Measurements from ENCODE around the gene RTN4RL1.

Gene RTN4RL1

DNA sequence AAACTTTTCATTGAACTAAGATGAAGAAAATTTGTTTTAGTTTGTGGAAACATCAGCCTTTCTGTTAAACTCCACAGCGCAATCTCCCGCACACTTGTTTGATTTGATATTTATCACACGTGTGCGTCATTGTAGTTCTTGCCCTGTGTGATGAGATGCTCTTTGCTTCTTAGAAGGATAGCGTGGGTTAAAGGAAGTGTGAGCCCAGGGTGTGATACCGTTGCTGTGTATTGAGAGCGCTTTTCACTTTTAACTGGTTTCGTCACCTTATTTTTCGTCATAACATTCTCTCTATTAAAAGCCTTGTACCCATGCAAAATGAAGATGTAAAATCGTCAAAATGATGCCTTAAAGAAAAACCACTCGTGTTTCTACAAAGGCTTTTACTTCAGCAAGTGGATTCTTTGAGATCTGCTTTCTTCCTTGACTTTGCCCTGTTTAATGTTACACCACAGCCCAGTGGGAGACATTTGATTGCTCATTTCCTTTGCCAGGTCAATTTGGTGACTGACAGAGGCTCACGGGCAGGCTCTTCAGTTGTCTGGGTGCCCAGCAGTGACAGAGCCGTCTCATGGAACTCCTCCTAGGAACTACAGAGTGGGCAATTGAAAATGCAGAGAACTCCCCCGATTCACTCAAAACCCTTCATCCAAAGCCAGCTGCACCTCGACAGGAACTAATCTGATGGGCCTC lies 134.2 kb downstream of the RTN4RL1 start:
- Histone ChIP-seq H4K20me1 (ENCODE audit: insufficient read depth, low read length, poor library complexity, severe bottlenecking) (no peaks in the 10 kb centered on the region), H2AFZ (ENCODE audit: low read length) (no peak overlapping the region), H3F3A (ENCODE audit: low read depth) (no peaks in the 10 kb centered on the region), H3K4me2 (ENCODE audit: low read depth, low read length, poor library complexity, severe bottlenecking) (no peak overlapping the region), H3K9me2 (replicated peaks; ENCODE audit: low read depth, low read length) (no peaks in the 10 kb centered on the region), H3K4me1 (ENCODE audit: insufficient read depth, low read length, poor library complexity, severe bottlenecking) (no peaks in the 10 kb centered on the region), H3K9me3 (ENCODE audit: insufficient read depth, low read depth, low read length) (peaks cover under 1% of the 10 kb centered on the region; the same call in 1 of the 2 replicates), H3K79me2 (ENCODE audit: insufficient read depth, low read length) (no peaks in the 10 kb centered on the region), H3K27me3 (ENCODE audit: insufficient read depth, low read length, poor library complexity, severe bottlenecking) (no peaks in the 10 kb centered on the region), H3K9ac (ENCODE audit: low read depth, low read length, poor library complexity, severe bottlenecking) (no peak overlapping the region), H3K4me3 (ENCODE audit: low read length, poor library complexity, severe bottlenecking) (no peak overlapping the region), H3K36me3 (ENCODE audit: insufficient read depth, low read length) (peaks cover 85% of the 10 kb centered on the region)
- no peak for TF ChIP-seq EZH2phosphoT487 (IDR thresholded peaks at IDR 0.05; ENCODE audit: borderline replicate concordance)
- TF ChIP-seq, protein P1, sequence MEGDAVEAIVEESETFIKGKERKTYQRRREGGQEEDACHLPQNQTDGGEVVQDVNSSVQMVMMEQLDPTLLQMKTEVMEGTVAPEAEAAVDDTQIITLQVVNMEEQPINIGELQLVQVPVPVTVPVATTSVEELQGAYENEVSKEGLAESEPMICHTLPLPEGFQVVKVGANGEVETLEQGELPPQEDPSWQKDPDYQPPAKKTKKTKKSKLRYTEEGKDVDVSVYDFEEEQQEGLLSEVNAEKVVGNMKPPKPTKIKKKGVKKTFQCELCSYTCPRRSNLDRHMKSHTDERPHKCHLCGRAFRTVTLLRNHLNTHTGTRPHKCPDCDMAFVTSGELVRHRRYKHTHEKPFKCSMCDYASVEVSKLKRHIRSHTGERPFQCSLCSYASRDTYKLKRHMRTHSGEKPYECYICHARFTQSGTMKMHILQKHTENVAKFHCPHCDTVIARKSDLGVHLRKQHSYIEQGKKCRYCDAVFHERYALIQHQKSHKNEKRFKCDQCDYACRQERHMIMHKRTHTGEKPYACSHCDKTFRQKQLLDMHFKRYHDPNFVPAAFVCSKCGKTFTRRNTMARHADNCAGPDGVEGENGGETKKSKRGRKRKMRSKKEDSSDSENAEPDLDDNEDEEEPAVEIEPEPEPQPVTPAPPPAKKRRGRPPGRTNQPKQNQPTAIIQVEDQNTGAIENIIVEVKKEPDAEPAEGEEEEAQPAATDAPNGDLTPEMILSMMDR (conservative IDR thresholded peaks at IDR 0.05; ENCODE audit: low read length), result no peak

DNA sequence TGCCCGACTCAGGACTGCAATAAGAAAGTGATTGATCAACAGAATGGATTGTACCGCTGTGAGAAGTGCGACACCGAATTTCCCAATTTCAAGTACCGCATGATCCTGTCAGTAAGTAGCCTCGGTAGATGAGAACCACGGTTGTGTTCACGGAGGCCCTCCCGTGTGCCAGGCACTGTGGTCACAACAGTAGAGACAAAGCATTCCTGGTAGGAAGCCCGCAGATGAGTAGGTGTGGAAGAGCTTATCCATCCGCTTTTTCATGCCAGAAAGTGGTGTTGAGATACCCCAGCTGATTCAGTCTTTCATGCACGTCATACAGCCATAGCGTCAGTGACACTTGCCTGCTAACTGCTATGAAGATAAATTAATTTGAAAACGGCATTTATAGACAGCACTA lies 136.4 kb downstream of the RTN4RL1 start:
- Histone ChIP-seq H3K27me3 (ENCODE audit: insufficient read depth, low read length, poor library complexity, severe bottlenecking) (no peaks in the 10 kb centered on the region), H3K9me2 (replicated peaks; ENCODE audit: low read depth, low read length) (no peaks in the 10 kb centered on the region), H4K20me1 (ENCODE audit: insufficient read depth, low read length, poor library complexity, severe bottlenecking) (no peaks in the 10 kb centered on the region), H3F3A (ENCODE audit: low read depth) (no peaks in the 10 kb centered on the region), H3K9me3 (ENCODE audit: insufficient read depth, low read depth, low read length) (peaks cover 4% of the 10 kb centered on the region; the same call in 1 of the 2 replicates), H3K4me2 (ENCODE audit: low read depth, low read length, poor library complexity, severe bottlenecking) (no peak overlapping the region), H2AFZ (ENCODE audit: low read length) (no peak overlapping the region), H3K36me3 (ENCODE audit: insufficient read depth, low read length) (peaks cover 89% of the 10 kb centered on the region), H3K9ac (ENCODE audit: low read depth, low read length, poor library complexity, severe bottlenecking) (no peak overlapping the region), H3K4me1 (ENCODE audit: insufficient read depth, low read length, poor library complexity, severe bottlenecking) (no peaks in the 10 kb centered on the region), H3K4me3 (ENCODE audit: low read length, poor library complexity, severe bottlenecking) (no peak overlapping the region), H3K79me2 (ENCODE audit: insufficient read depth, low read length) (no peaks in the 10 kb centered on the region)
- TF ChIP-seq, protein P1 (conservative IDR thresholded peaks at IDR 0.05; ENCODE audit: low read length), result no peak
- no peak for TF ChIP-seq EZH2phosphoT487 (IDR thresholded peaks at IDR 0.05; ENCODE audit: borderline replicate concordance)

All from Loucy (cell line).